RPMI7951 (cell line): ENCODE data around the gene PABPN1L. TPM values are rescaled to one million over a fixed set of nuclear protein-coding genes. Genes with fewer than 3 reads are reported as not detected.

Experiments used
- total RNA-seq: library from RNA; depleted of rRNA; stranded (reverse); fragments of >200 nt; shearing (Covaris generic); gene quantifications from 2 replicates; pipeline ENCODE4 v1.2.3, GENCODE V29; 2014; rRNA removed

The PABPN1L gene
- total RNA-seq, 1 experiment from 2014 or later: not detected

Other genes starting within 250 kb of the PABPN1L start
- not detected in 2 replicates for gene IL17C, start 228.1 kb downstream of the PABPN1L start, total RNA-seq
- gene CYBA, start 215.6 kb downstream of the PABPN1L start, total RNA-seq: 30.9 and 40.5 TPM in 2 replicates
- 27.8 and 31.3 TPM in 2 replicates for gene MVD, start 203.6 kb downstream of the PABPN1L start, total RNA-seq
- not detected in 2 replicates for gene SNAI3, start 180.2 kb downstream of the PABPN1L start, total RNA-seq
- 10.6 and 16.0 TPM in 2 replicates for gene RNF166, start 160.3 kb downstream of the PABPN1L start, total RNA-seq
- 13.2 and 13.4 TPM in 2 replicates for gene CTU2, start 160.2 kb downstream of the PABPN1L start, total RNA-seq
- 76.4 and 91.5 TPM in 2 replicates for gene PIEZO1, start 81.4 kb downstream of the PABPN1L start, total RNA-seq
- 32.2 and 35.2 TPM in 2 replicates for gene CDT1, start 62.9 kb downstream of the PABPN1L start, total RNA-seq
- 122 and 184 TPM in 2 replicates for gene APRT, start 54.7 kb downstream of the PABPN1L start, total RNA-seq
- 23.9 and 32.1 TPM in 2 replicates for gene GALNS, start 9.7 kb downstream of the PABPN1L start, total RNA-seq
- gene TRAPPC2L, start 9.5 kb downstream of the PABPN1L start, total RNA-seq: 48.7 and 55.3 TPM in 2 replicates
- gene CBFA2T3, start 110.5 kb upstream of the PABPN1L start, total RNA-seq: not detected in 2 replicates
- 10.8 and 12.8 TPM in 2 replicates for gene ACSF3, start 227.2 kb upstream of the PABPN1L start, total RNA-seq